NCI-H1436 treated with DMSO at 0.1 percent for 48 hours (cell line): ENCODE data around the gene LCE2A.

Experiments
- DNase-seq: peaks from one replicate; lab custom pipeline; 2025; lab: John Stamatoyannopoulos, UW

The LCE2A gene

DNA sequence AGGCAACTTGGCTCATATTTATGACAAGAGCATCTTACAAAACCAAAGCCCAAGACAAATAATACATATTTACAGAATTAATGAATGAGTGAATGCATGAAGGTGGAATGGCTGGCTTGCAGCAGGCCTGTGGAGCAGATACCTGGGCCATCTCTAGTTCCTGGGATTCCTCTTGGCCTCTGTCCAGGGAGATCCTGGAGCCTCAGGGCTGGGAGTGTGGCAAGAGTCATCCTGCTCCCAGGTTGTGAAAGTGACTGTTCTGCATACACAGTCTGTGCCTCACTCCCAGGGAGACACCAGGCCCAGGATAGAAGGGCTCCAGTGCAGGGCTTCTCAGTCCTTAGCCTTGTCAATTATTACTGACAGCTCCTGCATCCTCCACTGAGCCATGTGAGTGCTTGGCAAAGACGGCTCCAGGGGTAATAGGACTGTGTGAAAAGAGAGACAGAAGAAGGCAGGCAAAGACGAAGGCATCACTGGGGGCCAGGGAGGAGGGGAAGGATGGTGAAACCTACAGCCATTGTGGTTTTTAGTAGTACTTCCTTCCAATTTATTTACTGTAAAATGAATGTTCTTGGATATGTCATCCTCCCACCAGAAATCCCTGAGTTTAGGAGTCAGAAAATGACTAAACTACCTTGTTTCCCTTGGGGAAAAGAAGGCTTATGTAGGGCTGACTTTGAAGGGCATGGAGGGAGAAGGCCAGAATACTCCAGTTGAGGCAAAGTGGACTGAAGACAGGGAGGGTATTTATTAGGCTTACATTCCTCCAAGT lies 45.4 kb downstream of the LCE2A start:
- no peak for DNase-seq

DNA sequence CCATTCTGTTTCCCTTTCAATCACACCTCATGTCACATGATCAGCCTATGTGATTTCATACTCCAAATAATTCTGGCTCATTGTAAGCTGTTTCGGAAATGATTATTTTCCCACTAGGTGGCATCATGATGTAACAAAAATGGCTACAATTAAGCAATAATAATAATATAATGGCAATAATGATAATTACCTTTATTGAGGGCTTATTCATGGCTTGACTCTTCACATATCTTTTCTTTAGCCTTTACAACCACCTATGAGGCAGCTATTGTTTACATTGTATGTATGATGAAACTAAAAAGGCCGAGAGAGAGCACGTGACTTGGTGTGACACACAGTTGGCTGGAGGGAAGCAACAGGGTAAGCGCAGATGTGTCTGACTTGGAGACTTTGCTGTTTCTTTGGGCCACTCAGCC lies 47.2 kb downstream of the LCE2A start:
- no peak for DNase-seq

DNA sequence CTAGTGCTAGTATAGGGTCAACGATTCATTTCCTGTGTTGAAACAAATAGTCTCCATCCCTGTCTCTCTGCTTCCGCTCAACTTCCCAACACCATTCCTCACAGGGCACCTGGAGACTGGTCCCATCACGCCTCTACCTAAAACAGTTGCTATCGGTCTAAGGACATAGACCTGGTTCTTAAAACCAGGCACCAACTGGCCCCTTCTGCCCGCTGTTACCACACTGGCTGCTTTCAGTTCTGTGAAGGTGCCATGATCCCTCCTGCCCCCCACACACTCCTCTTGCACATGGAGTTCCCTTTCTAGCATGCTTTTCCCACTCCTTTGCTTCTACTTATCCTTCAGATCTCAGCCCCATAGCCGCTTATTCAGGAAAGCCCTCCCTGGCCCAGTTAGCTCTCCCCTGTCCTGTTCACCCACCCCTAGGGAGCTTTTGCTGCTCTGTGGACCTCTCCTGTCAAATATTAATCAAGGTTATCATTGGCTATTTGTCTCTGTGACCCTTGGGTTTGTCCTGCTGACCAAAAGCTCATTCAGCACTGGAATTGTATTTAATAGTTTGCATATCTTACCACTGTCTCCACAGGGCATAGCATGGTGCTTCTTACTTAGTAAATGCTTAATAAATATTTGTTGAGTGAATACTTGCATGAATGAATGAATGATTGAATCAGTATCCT lies 47.8 kb downstream of the LCE2A start:
- DNase-seq: no peak

DNA sequence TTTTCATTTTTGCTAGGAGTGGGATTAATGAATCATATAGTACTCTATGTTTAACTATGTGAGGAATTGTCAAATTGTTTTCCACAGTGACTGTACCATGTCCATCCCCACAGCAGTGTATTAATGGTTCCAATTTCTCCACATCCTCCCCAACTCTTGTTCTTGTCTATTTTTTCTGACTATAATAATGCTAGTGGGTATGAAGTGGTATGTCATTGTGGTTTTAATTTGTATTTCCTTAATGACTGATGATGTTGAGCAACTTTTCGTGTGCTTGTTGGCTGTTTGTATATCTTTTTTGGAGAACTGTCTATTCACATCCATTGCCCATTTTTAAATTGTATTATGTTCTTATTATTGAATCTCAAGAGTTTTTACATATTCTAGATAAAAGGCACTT lies 49.7 kb downstream of the LCE2A start:
- no peak for DNase-seq
